ENCODE results near the gene PROZ. TPM values are rescaled to one million over a fixed set of nuclear protein-coding genes. Genes with fewer than 3 reads are reported as not detected.
A peak's percentile ranks its signal among the peaks of the same experiment; 100 is the strongest.

PROZ gene
- total RNA-seq, 1 donor from 2014 or later = not detected

DNA sequence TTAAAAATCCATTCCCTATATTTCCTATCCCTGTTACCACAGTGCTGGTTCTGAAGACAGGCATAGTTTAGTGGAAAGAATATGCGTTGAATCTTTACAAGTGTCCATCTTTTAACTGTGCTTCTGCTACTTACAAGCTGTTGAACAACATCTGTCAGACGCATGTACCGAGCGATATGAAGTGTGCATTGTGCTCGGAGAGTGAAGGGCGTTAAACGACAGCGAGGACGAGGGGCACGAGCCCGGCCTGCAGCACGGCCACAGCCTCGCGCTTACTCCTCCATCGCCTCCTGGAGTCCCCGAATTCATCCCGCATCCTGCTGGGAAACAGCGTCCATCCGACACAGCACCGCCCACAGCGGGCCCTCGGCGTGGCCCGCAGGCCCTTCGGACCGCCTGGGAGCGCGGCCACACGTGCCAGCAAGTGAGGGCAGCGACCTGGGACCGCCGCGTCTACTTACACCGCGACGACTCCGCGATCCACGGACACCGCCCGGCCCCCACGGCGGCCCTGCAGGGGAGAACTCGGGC is 49.5 kb downstream of the PROZ start:
- Histone ChIP-seq H3K27me3 (ENCODE audit: control insufficient read depth, insufficient read depth, low read length) (no peaks in the 10 kb centered on the region), H3K36me3 (ENCODE audit: control insufficient read depth, insufficient read depth, low read length) (peaks cover 6% of the 10 kb centered on the region), H3K4me3 (ENCODE audit: low read depth, low read length) (peak overlapping the region; percentile 85)
- no peak for FAIRE-seq
- peak; percentile 31 for DNase-seq (ENCODE audit: low read depth)
- TF ChIP-seq CTCF (IDR thresholded peaks at IDR 0.05; ENCODE audit: insufficient read depth, low read length, severe bottlenecking) = no peak

DNA sequence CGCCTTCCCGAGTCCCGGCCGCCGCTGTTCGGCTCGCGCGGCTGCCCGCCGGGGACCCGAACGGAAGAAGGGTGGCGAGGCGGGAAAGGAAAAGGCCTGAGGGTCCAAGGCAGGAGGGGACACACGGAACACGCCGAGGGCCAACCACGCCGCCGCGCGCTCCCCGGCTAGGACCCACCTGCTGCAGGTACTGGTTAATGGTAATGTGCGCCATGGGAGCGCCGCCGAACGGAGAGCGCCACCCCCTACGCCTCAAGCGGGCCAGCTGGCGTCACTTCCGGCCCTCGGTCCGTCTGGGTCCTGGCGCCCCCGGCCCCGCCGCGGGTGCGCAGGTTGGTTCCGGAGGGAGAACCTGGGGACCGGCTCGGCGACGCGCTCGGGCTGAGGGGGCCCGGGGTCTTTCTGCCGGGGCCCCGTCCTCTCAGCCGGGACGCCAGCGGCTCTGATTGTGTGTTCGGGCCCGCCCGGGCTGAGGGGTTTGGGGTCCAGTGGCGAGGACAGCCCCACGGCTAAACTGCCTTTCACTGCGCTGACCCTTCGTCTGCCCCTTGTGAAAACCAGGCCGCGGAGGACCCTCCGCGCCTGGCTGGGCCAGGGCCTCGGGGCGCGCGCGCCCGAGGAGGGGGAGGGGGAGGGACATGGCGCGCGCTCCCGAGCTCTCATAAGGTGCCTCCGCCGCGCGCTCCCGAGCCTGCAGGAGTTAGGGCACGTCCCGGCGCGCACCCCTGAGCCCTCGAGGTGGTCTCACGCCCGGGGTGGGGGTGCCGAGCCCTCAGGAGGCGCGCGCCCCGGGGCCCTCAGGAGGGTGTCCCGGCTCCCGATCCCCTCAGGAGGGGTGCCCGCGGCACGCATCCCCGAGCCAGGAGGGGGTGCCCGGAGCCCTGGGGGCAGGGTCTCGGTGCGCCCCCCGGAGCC is 50.2 kb downstream of the PROZ start, which contains the start of gene PCID2:
TSS of gene PCID2 (minus strand) at position 249 of the 915 bp plus-strand sequence. CDS start at position 214, 35 bp downstream.
- no peak for TF ChIP-seq CTCF (IDR thresholded peaks at IDR 0.05; ENCODE audit: insufficient read depth, low read length, severe bottlenecking)
- Histone ChIP-seq H3K4me3 (ENCODE audit: low read depth, low read length) (peak within 1 kb of the TSS; percentile 85), H3K36me3 (ENCODE audit: control insufficient read depth, insufficient read depth, low read length) (peaks cover 6% of the 10 kb centered on the region), H3K27me3 (ENCODE audit: control insufficient read depth, insufficient read depth, low read length) (no peaks in the 10 kb centered on the region)
- FAIRE-seq (no peak), DNase-seq (ENCODE audit: low read depth) (peak; percentile 58)

DNA sequence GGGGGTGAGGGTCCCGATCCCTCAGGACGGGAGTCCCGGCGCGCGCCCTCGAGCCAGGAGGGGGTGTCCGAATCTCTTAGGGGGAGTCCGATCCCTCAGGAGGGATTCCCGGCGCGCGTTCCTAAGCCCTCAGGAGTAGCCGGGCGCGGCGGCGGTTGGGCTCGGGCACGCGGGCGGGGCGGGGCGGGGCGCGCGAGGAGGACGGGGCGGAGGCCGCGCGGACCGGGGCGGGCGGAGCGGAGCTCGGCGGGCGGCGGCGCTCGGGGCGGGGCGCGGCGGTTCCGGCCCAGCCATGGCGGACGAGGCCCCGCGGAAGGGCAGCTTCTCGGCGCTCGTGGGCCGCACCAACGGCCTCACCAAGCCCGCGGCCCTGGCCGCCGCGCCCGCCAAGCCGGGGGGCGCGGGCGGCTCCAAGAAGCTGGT is 50.9 kb downstream of the PROZ start, which contains the start of gene CUL4A:
TSS of gene CUL4A (plus strand) at position 278 of the 423 bp plus-strand sequence. CDS start at position 293, 15 bp downstream.
- DNase-seq (ENCODE audit: low read depth) (no peak), FAIRE-seq (no peak)
- H3K36me3 ChIP-seq (ENCODE audit: control insufficient read depth, insufficient read depth, low read length) = peaks cover 5% of the 10 kb centered on the region
- no peaks in the 10 kb centered on the region for H3K27me3 ChIP-seq (ENCODE audit: control insufficient read depth, insufficient read depth, low read length)
- no peak for TF ChIP-seq CTCF (IDR thresholded peaks at IDR 0.05; ENCODE audit: insufficient read depth, low read length, severe bottlenecking)
- peak within 1 kb of the TSS; percentile 85 for H3K4me3 ChIP-seq (ENCODE audit: low read depth, low read length)

- FAIRE-seq = no peak
- H3K4me3 ChIP-seq (ENCODE audit: low read depth, low read length) = peak overlapping the region; percentile 85
- H3K27me3 ChIP-seq (ENCODE audit: control insufficient read depth, insufficient read depth, low read length) = no peaks in the 10 kb centered on the region
- peak; percentile 57 for DNase-seq (ENCODE audit: low read depth)
- peaks cover 5% of the 10 kb centered on the region for H3K36me3 ChIP-seq (ENCODE audit: control insufficient read depth, insufficient read depth, low read length)
- no peak for TF ChIP-seq CTCF (IDR thresholded peaks at IDR 0.05; ENCODE audit: insufficient read depth, low read length, severe bottlenecking)
These were observed 51.4 kb downstream of the PROZ start for GRCh38 chr13:113209759-113210421.

GRCh38 chr13:113210833-113211232 is 52.4 kb downstream of the PROZ start:
- DNase-seq (ENCODE audit: low read depth) = no peak
- Histone ChIP-seq H3K4me3 (ENCODE audit: low read depth, low read length) (no peak overlapping the region), H3K27me3 (ENCODE audit: control insufficient read depth, insufficient read depth, low read length) (no peaks in the 10 kb centered on the region), H3K36me3 (ENCODE audit: control insufficient read depth, insufficient read depth, low read length) (peaks cover 5% of the 10 kb centered on the region)
- no peak for TF ChIP-seq CTCF (IDR thresholded peaks at IDR 0.05; ENCODE audit: insufficient read depth, low read length, severe bottlenecking)
- no peak for FAIRE-seq

Measured in bronchial epithelial cell (primary cell).